Thyroid gland (tissue), 4 donors: ENCODE data around the gene FBLN7. TPM values are rescaled to one million over a fixed set of nuclear protein-coding genes. Genes with fewer than 3 reads are reported as not detected.
A peak's percentile ranks its signal among the peaks of the same experiment; 100 is the strongest.

Source experiments
- DNase-seq, 2 donors: peaks; one replicate each; pipeline ENCODE4 v3.0.0-alpha.2; 2019
- H3K27ac ChIP-seq, 3 donors: fragments of 200-600 bp; sonication (generic); 1 replicate in 2 of 3; 2 replicates in 1 of 3; pipeline ENCODE4 v1.5.1; 2016 to 2019; ENCODE audit warnings: mild to moderate bottlenecking in 1 of 3, moderate library complexity in 1 of 3
- H3K27me3 ChIP-seq: fragments of 200-600 bp; sonication (generic); one replicate; pipeline ENCODE4 v1.5.1; 2019
- H3K36me3 ChIP-seq, 2 donors: fragments of 200-600 bp; sonication (generic); one replicate each; pipeline ENCODE4 v1.5.1; 2016 to 2019
- H3K4me1 ChIP-seq, 2 donors: fragments of 200-600 bp; sonication (generic); one replicate each; pipeline ENCODE4 v1.5.1; 2017 to 2019
- H3K4me3 ChIP-seq, 3 donors: fragments of 200-600 bp; sonication (generic); replicated peaks in 1 of 3; 1 replicate in 2 of 3; 2 replicates in 1 of 3; pipeline ENCODE4 v1.5.1; 2016; ENCODE audit warnings: mild to moderate bottlenecking in 1 of 3
- H3K9me3 ChIP-seq: fragments of 200-600 bp; sonication (generic); one replicate; pipeline ENCODE4 v1.5.1; 2017
- CTCF ChIP-seq, 6 experiments: fragments of 200-600 bp in 3 of 6; fragments of 450-650 bp in 3 of 6; sonication (generic) in 3 of 6; IDR thresholded peaks; one replicate each; pipeline ENCODE4 v1.5.1; 2016 to 2019; ENCODE audit warnings: antibody characterized with exemption in 6 of 6, mild to moderate bottlenecking in 2 of 6, inconsistent platforms in 1 of 6, moderate library complexity in 1 of 6
- POLR2A ChIP-seq, 2 donors: fragments of 450-650 bp; IDR thresholded peaks; one replicate each; pipeline ENCODE4 v1.6.1; 2017; ENCODE audit warnings: antibody characterized with exemption in 2 of 2, mild to moderate bottlenecking in 2 of 2, moderate library complexity in 1 of 2
- WGBS, 2 donors: methylation state at CpG; one replicate each; pipeline ENCODE4 v1.1.5; 2017; 5-methylcytosine and 5-hydroxymethylcytosine counted together
- intact Hi-C: fragments of 100-400 bp; cut with DNase I; formaldehyde crosslinking; loops from one replicate; pipeline ENCODE4 v1.15.1; 2023
- total RNA-seq, 4 donors: library from RNA; depleted of rRNA; stranded (reverse); fragments of >200 nt; gene quantifications; one replicate each; pipeline ENCODE4 v1.2.3, GENCODE V29; 2016

FBLN7 gene
- total RNA-seq, 4 donors from 2014 or later: 10.3 to 33.6 (median 16.4) TPM

- intact Hi-C loops: no loop called here
- TF ChIP-seq CTCF (IDR thresholded peaks at IDR 0.05) (no peak), POLR2A (IDR thresholded peaks at IDR 0.05) (no peak)
- no peak overlapping the region for H3K4me3 ChIP-seq
- DNase-seq: no peak
- no peaks in the 10 kb centered on the region for H3K9me3 ChIP-seq
- no peaks in the 10 kb centered on the region for H3K4me1 ChIP-seq
- no peaks in the 10 kb centered on the region for H3K27me3 ChIP-seq
- WGBS, 2 donors: 79 to 81% methylated on average over 11 of the region's 11 CpGs
- H3K36me3 ChIP-seq: no peaks in the 10 kb centered on the region
- peak overlapping the region in 2 of 3 donors; percentile 13 to 38 for H3K27ac ChIP-seq
Observed at GRCh38 chr2:112150851-112151250, 12.7 kb downstream of the FBLN7 start.

- no peaks in the 10 kb centered on the region for H3K4me1 ChIP-seq
- no peaks in the 10 kb centered on the region for H3K36me3 ChIP-seq
- no peaks in the 10 kb centered on the region for H3K9me3 ChIP-seq
- intact Hi-C loops: no loop called here
- no peak for TF ChIP-seq CTCF (IDR thresholded peaks at IDR 0.05)
- TF ChIP-seq POLR2A (IDR thresholded peaks at IDR 0.05): no peak
- H3K4me3 ChIP-seq: no peak overlapping the region
- WGBS, 2 donors: 91% methylated on average over 5 of the region's 5 CpGs
- H3K27ac ChIP-seq: no peak overlapping the region
- no peak for DNase-seq
- no peaks in the 10 kb centered on the region for H3K27me3 ChIP-seq
Observed at GRCh38 chr2:112151271-112151670, 13.1 kb downstream of the FBLN7 start.

GRCh38 chr2:112151701-112152440 is 13.7 kb downstream of the FBLN7 start:
- WGBS, 2 donors: 95% methylated on average over 18 of the region's 18 CpGs
- no peak for TF ChIP-seq POLR2A (IDR thresholded peaks at IDR 0.05)
- TF ChIP-seq CTCF (IDR thresholded peaks at IDR 0.05): no peak

GRCh38 chr2:112152476-112153178 is 14.4 kb downstream of the FBLN7 start:
- Histone ChIP-seq H3K9me3 (no peaks in the 10 kb centered on the region), H3K36me3 (no peaks in the 10 kb centered on the region), H3K27ac (no peak overlapping the region), H3K27me3 (no peaks in the 10 kb centered on the region), H3K4me1 (peaks cover 0 to 4% of the 10 kb centered on the region in 2 donors), H3K4me3 (no peak overlapping the region)
- TF ChIP-seq CTCF (IDR thresholded peaks at IDR 0.05): no peak
- WGBS, 2 donors: 94% methylated on average over 10 of the region's 10 CpGs
- DNase-seq: no peak
- intact Hi-C loops: no loop called here

More at GRCh38 chr2:112151701-112152440, 13.7 kb downstream of the FBLN7 start:
- H3K4me3 ChIP-seq: no peak overlapping the region
- H3K9me3 ChIP-seq: no peaks in the 10 kb centered on the region
- intact Hi-C loops: no loop called here
- no peak for DNase-seq
- no peaks in the 10 kb centered on the region for H3K36me3 ChIP-seq
- peaks cover 0 to 4% of the 10 kb centered on the region in 2 donors for H3K4me1 ChIP-seq
- H3K27me3 ChIP-seq: no peaks in the 10 kb centered on the region
- no peak overlapping the region for H3K27ac ChIP-seq

- H3K9me3 ChIP-seq: no peaks in the 10 kb centered on the region
- H3K27ac ChIP-seq: no peak overlapping the region
- DNase-seq: no peak
- no peak overlapping the region for H3K4me3 ChIP-seq
- H3K27me3 ChIP-seq: no peaks in the 10 kb centered on the region
- WGBS, 2 donors: 92 to 96% methylated on average over 12 of the region's 12 CpGs
- no peaks in the 10 kb centered on the region for H3K36me3 ChIP-seq
- peaks cover 0 to 4% of the 10 kb centered on the region in 2 donors for H3K4me1 ChIP-seq
- TF ChIP-seq CTCF (IDR thresholded peaks at IDR 0.05) (no peak), POLR2A (IDR thresholded peaks at IDR 0.05) (no peak)
- intact Hi-C loops: no loop called here
Observed at GRCh38 chr2:112153179-112153490, 14.9 kb downstream of the FBLN7 start.
